Measurements from ENCODE around the gene SH3BP4.

The SH3BP4 gene

DNA sequence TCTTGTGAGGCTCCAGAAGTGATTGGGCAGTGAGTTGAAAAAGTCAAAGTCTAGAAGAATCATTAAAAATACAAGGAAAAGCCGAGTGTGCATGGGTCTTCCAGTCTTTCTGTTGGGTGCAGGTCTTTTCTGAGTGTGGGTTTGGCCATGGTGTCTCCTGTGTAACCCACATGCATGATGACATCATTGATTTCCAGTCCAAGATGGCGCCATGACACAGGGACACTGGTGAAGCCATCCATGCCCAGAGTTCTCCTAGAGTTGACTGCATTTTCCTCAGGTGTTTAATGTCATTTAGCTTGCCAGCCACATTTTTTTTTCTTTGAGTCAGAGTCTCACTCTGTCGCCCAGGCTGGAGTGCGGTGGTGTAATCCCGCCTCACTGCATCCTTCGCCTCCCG, 35.9 kb downstream of the SH3BP4 start:
- Histone ChIP-seq H3K27me3 (no peaks in the 10 kb centered on the region), H3K4me1 (no peaks in the 10 kb centered on the region; the same call in 1 of the 2 replicates), H3K4me3 (ENCODE audit: low read depth, low read length) (no peak overlapping the region), H3K36me3 (no peaks in the 10 kb centered on the region), H3K9me3 (no peaks in the 10 kb centered on the region)
- no peak for DNase-seq
- TF ChIP-seq, protein P1, sequence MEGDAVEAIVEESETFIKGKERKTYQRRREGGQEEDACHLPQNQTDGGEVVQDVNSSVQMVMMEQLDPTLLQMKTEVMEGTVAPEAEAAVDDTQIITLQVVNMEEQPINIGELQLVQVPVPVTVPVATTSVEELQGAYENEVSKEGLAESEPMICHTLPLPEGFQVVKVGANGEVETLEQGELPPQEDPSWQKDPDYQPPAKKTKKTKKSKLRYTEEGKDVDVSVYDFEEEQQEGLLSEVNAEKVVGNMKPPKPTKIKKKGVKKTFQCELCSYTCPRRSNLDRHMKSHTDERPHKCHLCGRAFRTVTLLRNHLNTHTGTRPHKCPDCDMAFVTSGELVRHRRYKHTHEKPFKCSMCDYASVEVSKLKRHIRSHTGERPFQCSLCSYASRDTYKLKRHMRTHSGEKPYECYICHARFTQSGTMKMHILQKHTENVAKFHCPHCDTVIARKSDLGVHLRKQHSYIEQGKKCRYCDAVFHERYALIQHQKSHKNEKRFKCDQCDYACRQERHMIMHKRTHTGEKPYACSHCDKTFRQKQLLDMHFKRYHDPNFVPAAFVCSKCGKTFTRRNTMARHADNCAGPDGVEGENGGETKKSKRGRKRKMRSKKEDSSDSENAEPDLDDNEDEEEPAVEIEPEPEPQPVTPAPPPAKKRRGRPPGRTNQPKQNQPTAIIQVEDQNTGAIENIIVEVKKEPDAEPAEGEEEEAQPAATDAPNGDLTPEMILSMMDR (IDR thresholded peaks at IDR 0.05; ENCODE audit: low read depth, low read length) = no peak

DNA sequence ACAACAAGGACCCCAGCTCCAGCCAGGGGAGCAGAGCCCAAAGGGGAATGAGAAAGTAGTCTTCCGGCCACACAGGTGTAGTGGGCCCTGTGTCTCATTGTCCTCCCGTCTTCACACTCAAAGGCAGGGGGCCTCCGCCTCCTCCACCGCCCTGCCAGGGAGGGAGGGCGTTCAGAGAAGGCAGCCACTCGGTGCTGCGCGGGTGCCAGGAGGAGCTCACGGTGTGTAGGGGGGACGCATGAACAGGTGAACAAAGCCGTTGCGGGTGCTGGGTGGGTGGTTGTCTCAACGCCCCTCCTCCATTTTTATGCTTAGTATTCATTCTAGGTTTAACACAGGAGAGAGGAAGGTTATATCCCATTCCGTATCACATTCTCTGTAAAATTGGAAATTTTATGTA, 36.7 kb downstream of the SH3BP4 start:
- H3K4me1 ChIP-seq = no peaks in the 10 kb centered on the region; the same call in 1 of the 2 replicates
- no peaks in the 10 kb centered on the region for H3K36me3 ChIP-seq
- no peaks in the 10 kb centered on the region for H3K27me3 ChIP-seq
- no peak for DNase-seq
- TF ChIP-seq, protein P1 (IDR thresholded peaks at IDR 0.05; ENCODE audit: low read depth, low read length) = no peak
- no peaks in the 10 kb centered on the region for H3K9me3 ChIP-seq
- H3K4me3 ChIP-seq (ENCODE audit: low read depth, low read length) = no peak overlapping the region

DNA sequence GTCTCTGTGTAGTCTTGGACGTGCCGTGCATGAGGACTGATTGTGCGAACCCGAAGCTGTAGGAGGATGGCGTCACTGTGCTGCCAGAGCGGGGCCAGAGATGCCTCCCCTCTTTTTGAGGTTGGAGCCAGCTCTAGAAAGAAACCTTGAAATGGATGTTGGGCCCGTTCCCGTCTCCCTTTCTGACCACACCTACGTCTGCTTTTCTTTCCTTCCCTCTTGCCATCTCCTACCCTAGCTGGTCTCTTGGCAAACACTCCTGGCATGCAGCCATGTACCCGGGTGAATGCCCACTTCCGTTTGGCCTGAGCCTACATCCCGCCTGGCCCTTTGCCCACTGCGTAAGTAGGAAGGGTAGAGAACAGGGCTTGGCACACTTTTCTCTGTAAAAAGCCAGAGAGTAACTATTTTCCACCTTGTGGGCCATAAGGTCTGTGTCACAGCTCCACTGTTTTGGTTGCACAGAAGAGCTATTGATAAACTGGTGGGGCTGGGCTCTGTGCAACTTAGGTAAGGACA, 37.4 kb downstream of the SH3BP4 start:
- Histone ChIP-seq H3K9me3 (no peaks in the 10 kb centered on the region), H3K36me3 (no peaks in the 10 kb centered on the region), H3K4me3 (ENCODE audit: low read depth, low read length) (no peak overlapping the region), H3K4me1 (no peaks in the 10 kb centered on the region; the same call in 1 of the 2 replicates), H3K27me3 (no peaks in the 10 kb centered on the region)
- DNase-seq = no peak
- TF ChIP-seq, protein P1 (IDR thresholded peaks at IDR 0.05; ENCODE audit: low read depth, low read length) = no peak

DNA sequence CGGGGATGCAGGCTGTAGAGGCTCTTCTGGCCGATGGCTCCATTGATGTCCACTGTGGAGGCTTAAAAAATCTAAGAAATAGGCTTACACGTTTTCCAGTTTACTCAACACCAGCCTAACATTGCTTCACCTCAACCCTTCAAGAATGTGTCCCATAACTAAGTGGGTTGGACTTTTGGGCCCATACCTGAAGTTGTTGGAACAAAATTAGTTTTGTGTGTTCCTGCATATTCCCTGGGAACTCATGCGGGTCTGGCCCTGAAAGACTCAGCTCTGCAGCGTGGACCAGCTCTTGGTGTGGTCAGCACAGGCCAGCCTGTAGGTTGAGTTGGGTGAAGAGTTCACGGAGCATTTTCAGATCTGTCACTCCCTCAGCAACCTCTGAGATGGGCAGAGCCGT, 38.5 kb downstream of the SH3BP4 start:
- Histone ChIP-seq H3K36me3 (no peaks in the 10 kb centered on the region), H3K9me3 (no peaks in the 10 kb centered on the region), H3K4me1 (no peaks in the 10 kb centered on the region; the same call in 1 of the 2 replicates), H3K4me3 (ENCODE audit: low read depth, low read length) (no peak overlapping the region), H3K27me3 (no peaks in the 10 kb centered on the region)
- no peak for DNase-seq
- TF ChIP-seq, protein P1 (IDR thresholded peaks at IDR 0.05; ENCODE audit: low read depth, low read length) = no peak

DNA sequence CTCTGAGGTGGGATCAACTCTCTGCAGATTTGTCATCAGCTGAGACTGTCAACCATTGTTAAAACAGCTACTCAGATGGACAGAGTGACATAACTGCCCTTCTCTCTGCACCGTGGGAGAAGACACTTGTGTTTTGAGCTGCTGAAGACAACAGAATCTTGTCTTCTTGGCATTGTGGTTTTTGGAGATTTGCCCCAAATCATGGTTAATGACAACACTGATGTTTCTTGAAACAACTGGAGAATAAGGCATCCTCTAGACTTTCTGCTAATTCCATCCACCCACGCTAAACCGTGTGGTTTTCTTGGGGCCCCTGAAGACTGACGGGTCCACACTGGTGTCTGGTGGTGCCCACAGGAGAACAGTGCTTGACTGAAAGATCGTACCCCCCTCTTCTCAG, 39.5 kb downstream of the SH3BP4 start:
- Histone ChIP-seq H3K27me3 (no peaks in the 10 kb centered on the region), H3K4me1 (no peaks in the 10 kb centered on the region; the same call in 1 of the 2 replicates), H3K9me3 (no peaks in the 10 kb centered on the region), H3K4me3 (ENCODE audit: low read depth, low read length) (no peak overlapping the region), H3K36me3 (no peaks in the 10 kb centered on the region)
- TF ChIP-seq, protein P1 (IDR thresholded peaks at IDR 0.05; ENCODE audit: low read depth, low read length) = no peak
- DNase-seq = no peak

DNA sequence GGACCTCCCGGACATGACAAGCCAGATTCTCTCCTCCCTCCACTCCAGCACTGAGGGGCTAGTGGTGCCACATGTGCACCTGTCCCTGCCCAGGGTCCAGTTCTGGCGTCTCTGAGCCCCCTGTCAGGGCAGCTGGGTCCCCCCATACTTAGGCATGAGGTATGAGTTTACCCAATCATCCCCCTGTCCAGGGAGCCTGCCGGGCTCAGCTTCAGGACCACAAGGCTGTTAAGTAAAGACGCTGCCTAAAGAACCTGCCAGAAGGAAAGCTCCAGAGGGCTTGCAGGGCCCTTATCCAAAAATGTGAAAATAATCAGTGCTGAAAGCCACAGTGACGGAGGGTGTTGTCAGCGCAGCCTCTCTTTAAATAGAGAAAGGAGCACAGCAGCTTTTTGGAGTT, 40.0 kb downstream of the SH3BP4 start:
- DNase-seq = no peak
- TF ChIP-seq, protein P1 (IDR thresholded peaks at IDR 0.05; ENCODE audit: low read depth, low read length) = no peak
- H3K27me3 ChIP-seq = no peaks in the 10 kb centered on the region
- no peaks in the 10 kb centered on the region; the same call in 1 of the 2 replicates for H3K4me1 ChIP-seq
- H3K4me3 ChIP-seq (ENCODE audit: low read depth, low read length) = no peak overlapping the region
- H3K36me3 ChIP-seq = no peaks in the 10 kb centered on the region
- H3K9me3 ChIP-seq = no peaks in the 10 kb centered on the region
